Measurements from ENCODE around the gene SLC4A4. TPM values are rescaled to one million over a fixed set of nuclear protein-coding genes. Genes with fewer than 3 reads are reported as not detected.

The SLC4A4 gene
- total and polyA plus RNA-seq, 2 donors (not counting 1 experiment from before 2014, with no cell fraction given) = 12.2 to 33.4 TPM

DNA sequence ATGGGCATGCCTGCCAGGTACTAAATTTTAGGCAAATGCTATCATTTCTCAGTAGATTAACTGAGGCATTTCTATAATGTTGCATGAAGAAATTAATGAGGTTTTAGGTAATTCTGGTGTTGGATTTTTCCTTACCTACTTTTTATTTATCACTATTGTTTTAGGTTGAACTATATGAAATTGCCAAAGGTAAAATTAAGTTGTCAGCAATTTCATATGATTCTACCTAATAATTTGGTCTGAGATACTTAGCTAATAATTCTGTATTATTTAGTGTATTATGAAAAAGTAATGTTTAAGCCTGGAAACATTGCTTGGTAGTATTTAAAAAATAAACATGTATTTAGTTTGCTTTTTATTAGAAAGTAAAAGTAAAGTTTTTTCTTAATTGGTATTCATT is 22.7 kb downstream of the SLC4A4 start:
- Histone ChIP-seq H3K79me2 (ENCODE audit: control insufficient read depth, insufficient read depth, low read length) (no peaks in the 10 kb centered on the region), H3K27ac (ENCODE audit: insufficient read depth, low read length) (no peak overlapping the region), H3K4me2 (ENCODE audit: extremely low read depth, insufficient read depth, low read length) (no peak overlapping the region), H4K20me1 (ENCODE audit: control insufficient read depth, extremely low read depth, insufficient read depth, low read length) (no peaks in the 10 kb centered on the region), H3K9me3 (ENCODE audit: control insufficient read depth, insufficient read depth, low read depth, low read length) (no peaks in the 10 kb centered on the region), H3K27me3 (ENCODE audit: control insufficient read depth, insufficient read depth, low read length) (no peaks in the 10 kb centered on the region), H3K4me3 (replicated peaks in 1 of 4; ENCODE audit: control extremely low read depth in 1 of 4, insufficient read depth in 1 of 4, low read depth in 3 of 4, low read length in 4 of 4) (no peak overlapping the region), H3K36me3 (ENCODE audit: control insufficient read depth, insufficient read depth, low read length) (no peaks in the 10 kb centered on the region), H3K4me1 (ENCODE audit: control insufficient read depth, extremely low read depth, insufficient read depth, low read length) (no peaks in the 10 kb centered on the region), H2AFZ (ENCODE audit: low read length) (no peak overlapping the region), H3K9ac (ENCODE audit: insufficient read depth, low read length) (no peak overlapping the region)
- DNase-seq (ENCODE audit: low read depth in 2 of 2) = no peak
- no peak for TF ChIP-seq EZH2 (IDR thresholded peaks at IDR 0.05; ENCODE audit: low read length, missing control alignments)
- TF ChIP-seq, protein P1, sequence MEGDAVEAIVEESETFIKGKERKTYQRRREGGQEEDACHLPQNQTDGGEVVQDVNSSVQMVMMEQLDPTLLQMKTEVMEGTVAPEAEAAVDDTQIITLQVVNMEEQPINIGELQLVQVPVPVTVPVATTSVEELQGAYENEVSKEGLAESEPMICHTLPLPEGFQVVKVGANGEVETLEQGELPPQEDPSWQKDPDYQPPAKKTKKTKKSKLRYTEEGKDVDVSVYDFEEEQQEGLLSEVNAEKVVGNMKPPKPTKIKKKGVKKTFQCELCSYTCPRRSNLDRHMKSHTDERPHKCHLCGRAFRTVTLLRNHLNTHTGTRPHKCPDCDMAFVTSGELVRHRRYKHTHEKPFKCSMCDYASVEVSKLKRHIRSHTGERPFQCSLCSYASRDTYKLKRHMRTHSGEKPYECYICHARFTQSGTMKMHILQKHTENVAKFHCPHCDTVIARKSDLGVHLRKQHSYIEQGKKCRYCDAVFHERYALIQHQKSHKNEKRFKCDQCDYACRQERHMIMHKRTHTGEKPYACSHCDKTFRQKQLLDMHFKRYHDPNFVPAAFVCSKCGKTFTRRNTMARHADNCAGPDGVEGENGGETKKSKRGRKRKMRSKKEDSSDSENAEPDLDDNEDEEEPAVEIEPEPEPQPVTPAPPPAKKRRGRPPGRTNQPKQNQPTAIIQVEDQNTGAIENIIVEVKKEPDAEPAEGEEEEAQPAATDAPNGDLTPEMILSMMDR (conservative IDR thresholded peaks at IDR 0.05 in 1 of 2, IDR thresholded peaks at IDR 0.05 in 1 of 2; ENCODE audit: low read depth in 1 of 2, low read length in 2 of 2) = no peak

DNA sequence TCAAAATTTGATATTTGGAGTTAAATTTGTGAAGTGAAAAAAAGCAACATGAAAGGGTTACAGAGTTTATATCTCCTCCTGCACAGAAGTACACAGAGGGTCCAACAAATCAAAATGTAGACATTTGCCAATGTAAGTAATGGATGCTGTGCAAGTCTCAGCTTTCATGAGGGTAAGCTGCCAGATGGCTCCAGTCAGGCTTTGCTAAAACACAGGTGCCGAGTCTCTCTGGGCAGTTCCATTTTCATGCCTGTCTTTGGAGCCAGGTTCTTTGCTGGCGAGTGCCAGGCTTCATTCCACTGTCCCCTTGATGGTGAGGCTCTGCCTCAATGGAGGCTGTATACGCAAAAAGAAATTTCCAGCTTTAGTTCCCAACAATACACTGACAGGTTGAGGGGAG is 27.9 kb downstream of the SLC4A4 start:
- Histone ChIP-seq H3K79me2 (ENCODE audit: control insufficient read depth, insufficient read depth, low read length) (no peaks in the 10 kb centered on the region), H3K4me3 (replicated peaks in 1 of 4; ENCODE audit: control extremely low read depth in 1 of 4, insufficient read depth in 1 of 4, low read depth in 3 of 4, low read length in 4 of 4) (no peak overlapping the region), H3K27ac (ENCODE audit: insufficient read depth, low read length) (no peak overlapping the region), H3K27me3 (ENCODE audit: control insufficient read depth, insufficient read depth, low read length) (no peaks in the 10 kb centered on the region), H3K4me1 (ENCODE audit: control insufficient read depth, extremely low read depth, insufficient read depth, low read length) (no peaks in the 10 kb centered on the region), H3K9ac (ENCODE audit: insufficient read depth, low read length) (no peak overlapping the region), H3K9me3 (ENCODE audit: control insufficient read depth, insufficient read depth, low read depth, low read length) (no peaks in the 10 kb centered on the region), H3K4me2 (ENCODE audit: extremely low read depth, insufficient read depth, low read length) (no peak overlapping the region), H4K20me1 (ENCODE audit: control insufficient read depth, extremely low read depth, insufficient read depth, low read length) (no peaks in the 10 kb centered on the region), H3K36me3 (ENCODE audit: control insufficient read depth, insufficient read depth, low read length) (no peaks in the 10 kb centered on the region), H2AFZ (ENCODE audit: low read length) (no peak overlapping the region)
- no peak for TF ChIP-seq EZH2 (IDR thresholded peaks at IDR 0.05; ENCODE audit: low read length, missing control alignments)
- TF ChIP-seq, protein P1 (conservative IDR thresholded peaks at IDR 0.05 in 1 of 2, IDR thresholded peaks at IDR 0.05 in 1 of 2; ENCODE audit: low read depth in 1 of 2, low read length in 2 of 2) = no peak
- no peak for DNase-seq (ENCODE audit: low read depth in 2 of 2)

- H3K4me3 ChIP-seq (replicated peaks in 1 of 4; ENCODE audit: control extremely low read depth in 1 of 4, insufficient read depth in 1 of 4, low read depth in 3 of 4, low read length in 4 of 4) = no peak overlapping the region
- no peak for TF ChIP-seq EZH2 (IDR thresholded peaks at IDR 0.05; ENCODE audit: low read length, missing control alignments)
- TF ChIP-seq, protein P1 (conservative IDR thresholded peaks at IDR 0.05 in 1 of 2, IDR thresholded peaks at IDR 0.05 in 1 of 2; ENCODE audit: low read depth in 1 of 2, low read length in 2 of 2) = no peak
- no peaks in the 10 kb centered on the region for H3K36me3 ChIP-seq (ENCODE audit: control insufficient read depth, insufficient read depth, low read length)
- H3K4me1 ChIP-seq (ENCODE audit: control insufficient read depth, extremely low read depth, insufficient read depth, low read length) = no peaks in the 10 kb centered on the region
- H3K79me2 ChIP-seq (ENCODE audit: control insufficient read depth, insufficient read depth, low read length) = no peaks in the 10 kb centered on the region
- H3K9ac ChIP-seq (ENCODE audit: insufficient read depth, low read length) = no peak overlapping the region
- no peak overlapping the region for H3K27ac ChIP-seq (ENCODE audit: insufficient read depth, low read length)
- no peaks in the 10 kb centered on the region for H4K20me1 ChIP-seq (ENCODE audit: control insufficient read depth, extremely low read depth, insufficient read depth, low read length)
- H3K4me2 ChIP-seq (ENCODE audit: extremely low read depth, insufficient read depth, low read length) = no peak overlapping the region
- H3K9me3 ChIP-seq (ENCODE audit: control insufficient read depth, insufficient read depth, low read depth, low read length) = no peaks in the 10 kb centered on the region
- no peak overlapping the region for H2AFZ ChIP-seq (ENCODE audit: low read length)
- no peaks in the 10 kb centered on the region for H3K27me3 ChIP-seq (ENCODE audit: control insufficient read depth, insufficient read depth, low read length)
- DNase-seq (ENCODE audit: low read depth in 2 of 2) = no peak
Measured at GRCh38 chr4:71367546-71367945, 28.7 kb downstream of the SLC4A4 start.

All from fibroblast of lung (primary cell).